Measurements from ENCODE around the gene NCOA1.

NCOA1 gene

DNA sequence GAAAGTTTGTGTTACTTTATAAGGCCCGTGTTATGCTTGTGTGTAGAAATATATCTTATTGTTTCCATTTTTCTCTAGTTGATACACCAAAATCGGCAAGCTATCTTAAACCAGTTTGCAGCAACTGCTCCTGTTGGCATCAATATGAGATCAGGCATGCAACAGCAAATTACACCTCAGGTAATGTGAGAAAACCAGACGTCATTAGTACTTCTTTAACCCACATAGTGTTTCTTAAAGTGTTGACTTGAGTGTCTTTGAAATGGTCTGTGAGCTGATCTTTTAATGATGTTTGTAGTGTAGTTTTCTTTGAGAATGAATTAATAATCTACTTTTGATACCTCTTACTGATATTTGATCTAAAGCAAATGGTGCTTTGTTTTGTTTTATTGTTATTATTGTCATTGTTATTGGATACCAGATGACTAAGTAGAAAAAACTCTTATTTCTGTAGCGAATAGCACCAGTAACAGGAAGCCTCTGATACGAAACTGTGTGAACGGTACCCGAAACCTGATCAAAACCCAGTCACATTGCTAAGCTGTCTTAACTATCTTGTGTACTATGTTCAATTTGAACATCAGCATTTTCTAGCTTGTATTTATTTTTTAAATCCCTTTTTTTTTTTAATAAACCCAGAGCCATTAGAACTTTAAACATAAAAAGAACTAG lies 248.4 kb downstream of the NCOA1 start:
- DNase-seq (ENCODE audit: low read depth in 2 of 2), result no peak

DNA sequence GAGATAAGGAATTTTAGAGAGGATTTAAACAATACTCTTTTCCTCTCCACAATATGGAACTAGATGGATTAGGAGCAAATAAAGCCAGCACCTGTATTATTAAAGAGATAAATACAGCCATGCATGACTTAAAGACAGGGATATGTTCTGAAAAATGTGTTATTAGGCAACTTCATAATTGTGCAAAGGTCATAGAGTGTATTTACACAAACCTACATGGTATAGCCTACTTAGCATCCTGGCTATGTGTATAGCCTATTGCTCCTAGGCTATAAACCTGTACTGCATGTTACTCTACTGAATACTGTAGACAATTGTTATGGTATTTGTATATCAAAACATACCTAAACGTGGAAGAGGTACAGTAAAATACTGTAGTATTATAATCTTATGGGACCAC lies 249.1 kb downstream of the NCOA1 start:
- no peak for DNase-seq (ENCODE audit: low read depth in 2 of 2)

DNA sequence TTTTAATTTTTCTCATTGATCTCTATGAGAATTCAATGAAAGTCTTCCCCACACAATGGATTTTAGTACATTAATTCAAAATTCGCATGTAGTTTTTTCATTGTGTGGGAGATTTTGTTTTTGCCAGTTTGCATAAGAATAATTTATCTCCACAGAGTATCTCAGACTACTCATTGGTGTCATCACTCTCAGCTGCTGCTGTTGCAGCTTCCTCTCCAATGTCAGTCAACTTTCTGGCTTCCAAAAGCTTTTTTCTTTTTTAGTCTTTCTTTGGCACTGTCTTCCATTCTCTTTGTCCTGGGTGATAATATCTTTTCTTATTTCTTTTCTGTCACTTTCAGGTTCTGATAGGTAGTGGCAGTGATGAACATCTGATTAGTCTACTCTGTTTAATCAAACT lies 251.7 kb downstream of the NCOA1 start:
- DNase-seq (ENCODE audit: low read depth in 2 of 2), result no peak

DNA sequence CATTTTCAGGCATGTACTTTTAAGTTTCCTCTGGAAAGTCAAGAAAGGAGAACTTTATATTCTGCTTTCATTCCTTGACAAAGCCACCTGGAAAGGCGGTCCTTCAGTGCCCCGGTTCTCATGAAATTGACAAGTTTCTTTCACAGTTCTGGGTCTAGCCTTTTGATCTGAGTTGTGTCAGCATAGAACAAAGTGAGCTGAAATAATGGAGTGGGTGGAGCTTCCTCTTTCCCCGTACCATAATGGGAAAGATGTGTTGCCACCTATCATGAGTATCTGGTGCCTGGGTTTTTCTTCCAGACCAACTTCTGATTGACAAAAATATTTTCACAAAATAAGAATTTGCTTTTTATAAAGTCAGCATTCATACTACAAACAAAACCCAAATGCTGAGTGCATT lies 252.9 kb downstream of the NCOA1 start:
- DNase-seq (ENCODE audit: low read depth in 2 of 2), result no peak

DNA sequence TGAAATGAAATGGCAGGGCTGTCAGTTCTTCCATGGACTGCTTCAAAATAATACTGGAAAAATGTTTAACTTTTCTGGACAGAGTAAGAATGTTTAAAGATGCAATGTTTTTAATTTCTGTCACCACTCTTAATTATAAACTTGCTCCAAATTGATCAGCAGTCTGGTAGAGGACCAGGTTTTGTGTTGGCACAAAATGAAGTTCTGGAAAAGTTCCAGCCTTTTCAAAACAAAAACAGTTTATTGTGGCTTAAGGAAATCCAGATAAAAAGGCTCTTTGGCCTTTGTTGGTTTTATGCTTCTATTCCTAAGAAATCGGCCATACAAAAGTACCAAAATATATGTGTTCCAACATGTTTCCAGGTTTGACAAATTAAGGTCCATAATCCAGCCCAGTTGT lies 253.3 kb downstream of the NCOA1 start:
- no peak for DNase-seq (ENCODE audit: low read depth in 2 of 2)

DNA sequence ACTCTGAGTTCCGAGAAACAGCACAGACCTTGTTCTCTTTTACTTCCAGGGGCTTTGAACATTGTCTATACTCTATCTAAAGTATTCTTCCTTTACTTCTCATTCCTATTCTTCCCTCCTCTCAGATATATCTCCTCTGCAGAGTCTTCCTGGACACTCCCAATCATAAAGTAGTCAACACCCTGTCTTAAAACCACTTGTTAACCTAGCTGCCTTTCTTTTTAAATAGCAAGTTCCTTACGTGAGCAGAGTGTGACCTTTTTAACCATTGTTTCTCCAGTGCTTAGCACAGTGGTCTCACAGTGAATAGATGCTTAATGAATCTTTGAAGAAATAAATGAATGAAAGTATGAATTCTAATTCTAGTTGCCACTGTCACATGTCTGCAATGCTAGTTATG lies 254.8 kb downstream of the NCOA1 start:
- DNase-seq (ENCODE audit: low read depth in 2 of 2), result no peak

DNA sequence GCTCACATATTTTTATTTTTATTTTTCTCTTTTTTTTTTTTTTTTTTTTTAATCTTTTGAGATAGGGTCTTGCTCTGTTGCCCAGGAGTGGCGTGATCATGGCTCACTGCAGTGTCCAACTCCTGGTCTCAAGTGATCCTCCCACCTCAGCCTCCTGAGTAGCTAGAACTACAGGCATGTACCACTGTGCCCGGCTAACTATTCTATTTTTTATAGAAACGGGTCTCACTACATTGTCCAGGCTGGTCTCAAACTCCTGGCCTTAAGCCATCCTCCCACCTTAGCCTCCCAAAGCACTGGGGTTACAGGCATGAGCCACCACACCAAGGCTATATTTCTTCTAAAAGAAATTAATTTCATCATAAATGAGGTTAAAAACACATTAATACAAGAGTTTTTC lies 256.2 kb downstream of the NCOA1 start:
- DNase-seq (ENCODE audit: low read depth in 2 of 2), result no peak

DNA sequence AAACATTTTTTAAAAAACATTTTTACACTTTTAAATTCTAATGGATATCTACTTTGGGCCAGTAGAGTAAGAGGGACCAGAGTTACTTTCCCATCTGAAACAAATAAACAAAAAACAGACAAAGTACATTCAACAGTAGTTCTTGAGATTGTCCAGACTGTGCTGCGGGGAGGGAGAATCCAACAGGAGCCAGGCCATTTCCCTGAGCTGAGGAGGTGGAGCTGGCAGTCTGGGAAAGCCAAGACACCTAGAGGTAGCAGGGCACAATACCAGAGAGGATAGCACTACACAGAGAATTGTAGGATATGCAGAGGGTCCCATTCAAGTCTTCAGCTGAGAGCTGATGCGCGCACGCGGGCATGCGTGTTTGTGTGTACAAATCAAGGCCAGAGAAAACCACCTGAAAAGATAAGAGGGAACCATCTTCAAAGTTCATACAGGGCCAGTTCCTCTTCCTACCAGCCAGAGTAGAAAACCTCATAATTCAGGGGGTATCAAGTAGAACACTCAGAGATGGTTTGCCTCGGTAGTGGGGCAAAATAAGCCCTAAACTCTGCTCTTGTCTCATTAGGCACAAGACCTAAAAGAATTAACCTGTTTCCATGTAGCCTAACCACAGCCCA lies 258.1 kb downstream of the NCOA1 start:
- no peak for DNase-seq (ENCODE audit: low read depth in 2 of 2)

DNA sequence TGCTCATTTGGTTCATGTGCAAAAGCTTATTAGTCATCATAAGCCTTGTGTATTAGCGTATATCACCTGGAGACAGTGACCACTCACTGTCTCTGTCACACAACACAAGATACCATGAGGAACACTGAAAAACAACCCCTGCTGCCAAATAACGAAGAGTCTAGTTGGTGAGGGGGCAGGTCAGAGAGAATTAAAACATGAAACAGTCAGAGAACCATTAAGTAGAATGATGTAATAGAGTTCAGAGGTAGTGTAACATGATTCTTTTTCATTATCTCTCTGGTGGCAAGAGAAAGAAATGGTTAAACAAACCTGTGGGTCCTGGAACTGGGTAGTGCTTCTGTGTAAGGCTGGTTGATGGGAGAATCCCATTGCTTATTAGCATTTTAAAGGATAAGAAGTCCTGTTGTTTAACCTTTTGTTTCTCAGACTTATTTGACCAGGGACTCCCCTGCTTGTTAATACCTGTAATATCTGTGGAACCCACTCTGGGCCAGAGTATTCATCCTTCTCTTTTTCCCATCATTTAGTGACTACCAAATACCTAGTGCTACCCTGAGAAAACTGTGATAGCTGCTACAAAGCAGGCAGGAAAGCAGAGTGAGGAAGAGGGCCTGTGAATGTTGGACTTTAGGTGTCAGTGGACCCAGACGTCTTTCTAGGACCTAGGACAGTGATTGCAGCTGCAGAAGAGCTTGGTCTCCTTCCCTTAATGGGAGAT lies 264.1 kb downstream of the NCOA1 start:
- DNase-seq (ENCODE audit: low read depth in 2 of 2), result no peak

DNA sequence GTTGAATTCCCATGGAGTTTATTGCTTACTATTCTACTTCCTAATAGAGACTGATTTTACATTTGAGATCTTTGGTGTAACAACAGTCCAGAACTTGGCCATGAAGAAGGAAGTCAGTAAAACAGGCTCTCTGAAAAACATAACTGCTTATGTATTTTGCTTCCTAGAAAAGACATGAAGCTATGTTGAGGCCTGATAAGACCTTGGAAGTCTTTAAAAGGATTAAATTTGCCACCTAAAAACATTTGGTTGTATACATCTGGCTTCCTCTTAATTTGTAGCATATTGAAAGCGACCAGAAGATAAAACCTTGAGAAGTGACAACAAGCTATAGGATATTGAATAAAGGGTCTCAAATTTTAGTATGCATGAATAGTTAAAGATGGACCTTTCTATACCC lies 265.7 kb downstream of the NCOA1 start:
- no peak for DNase-seq (ENCODE audit: low read depth in 2 of 2)

DNA sequence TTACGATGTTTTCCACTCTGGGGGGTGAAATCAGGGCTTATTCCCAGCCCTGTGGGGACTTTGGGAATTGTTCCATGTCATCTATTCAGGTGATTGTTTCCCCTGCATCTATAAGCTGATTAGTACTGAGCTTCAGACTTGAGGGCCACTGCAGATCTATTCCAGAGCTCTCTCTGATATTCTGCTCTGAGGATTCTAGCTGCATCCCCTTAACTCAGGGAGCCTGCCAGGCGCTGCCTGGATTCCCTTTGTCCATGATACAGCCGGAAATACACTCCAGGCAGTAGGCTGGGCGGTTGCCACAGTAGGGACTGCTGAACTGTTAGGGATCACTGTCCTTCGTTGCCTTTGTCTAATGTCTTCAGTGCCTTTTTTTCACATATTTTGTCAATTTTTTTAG lies 270.8 kb downstream of the NCOA1 start:
- no peak for DNase-seq (ENCODE audit: low read depth in 2 of 2)

DNA sequence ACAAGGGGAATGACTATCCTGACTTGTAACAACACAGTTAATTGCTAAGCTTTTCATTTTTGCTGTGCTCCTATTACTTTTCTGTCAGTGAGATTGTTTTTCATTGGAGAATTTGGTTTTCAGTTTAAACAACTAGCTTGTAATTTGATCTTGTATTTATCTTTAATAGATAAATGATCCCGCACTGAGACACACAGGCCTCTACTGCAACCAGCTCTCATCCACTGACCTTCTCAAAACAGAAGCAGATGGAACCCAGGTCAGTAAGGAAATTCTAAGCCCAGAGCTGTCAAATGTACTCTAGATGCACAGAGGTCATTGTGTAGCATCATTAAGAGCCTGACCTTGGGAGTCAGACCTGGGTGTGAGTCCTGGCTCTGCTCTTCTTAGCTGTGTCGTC lies 271.5 kb downstream of the NCOA1 start:
- no peak for DNase-seq (ENCODE audit: low read depth in 2 of 2)

DNA sequence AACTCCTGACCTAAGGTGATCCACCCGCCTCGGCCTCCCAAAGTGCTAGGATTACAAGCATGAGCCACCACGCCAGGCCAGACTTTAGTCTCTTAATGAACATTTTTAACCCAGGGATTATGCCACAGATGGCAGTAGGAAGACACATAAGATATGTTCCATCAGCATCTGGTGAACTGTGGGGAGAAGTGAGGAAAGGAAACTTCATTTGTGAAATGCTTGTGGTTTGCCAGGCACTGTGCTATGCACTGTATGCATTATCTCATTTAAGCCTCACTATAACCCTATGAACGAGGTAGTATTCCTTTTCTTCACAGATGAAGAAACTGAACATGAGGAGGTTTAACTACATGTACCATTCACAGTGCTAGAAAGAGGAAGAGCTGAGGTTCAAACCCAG lies 272.8 kb downstream of the NCOA1 start:
- DNase-seq (ENCODE audit: low read depth in 2 of 2), result no peak

DNA sequence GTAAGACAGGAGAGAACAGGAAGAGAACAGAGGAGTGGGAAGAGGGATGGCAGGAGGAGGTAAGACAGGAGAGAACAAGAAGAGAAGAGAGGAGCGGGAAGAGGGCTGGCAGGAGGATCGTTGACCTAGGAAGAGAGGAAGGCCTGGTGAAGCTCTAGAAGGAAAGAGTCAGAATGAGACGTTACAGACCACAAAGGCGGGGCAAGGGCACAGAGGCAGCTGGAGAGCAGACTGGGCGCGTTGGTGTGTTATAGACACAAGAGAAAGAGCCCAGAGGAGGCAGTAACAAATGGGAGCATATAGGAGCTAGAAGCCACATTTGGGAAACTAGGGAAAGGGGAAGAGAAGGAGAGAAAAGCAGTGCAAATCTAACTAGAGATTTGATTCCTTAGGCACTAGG lies 275.6 kb downstream of the NCOA1 start:
- DNase-seq (ENCODE audit: low read depth in 2 of 2), result no peak

DNA sequence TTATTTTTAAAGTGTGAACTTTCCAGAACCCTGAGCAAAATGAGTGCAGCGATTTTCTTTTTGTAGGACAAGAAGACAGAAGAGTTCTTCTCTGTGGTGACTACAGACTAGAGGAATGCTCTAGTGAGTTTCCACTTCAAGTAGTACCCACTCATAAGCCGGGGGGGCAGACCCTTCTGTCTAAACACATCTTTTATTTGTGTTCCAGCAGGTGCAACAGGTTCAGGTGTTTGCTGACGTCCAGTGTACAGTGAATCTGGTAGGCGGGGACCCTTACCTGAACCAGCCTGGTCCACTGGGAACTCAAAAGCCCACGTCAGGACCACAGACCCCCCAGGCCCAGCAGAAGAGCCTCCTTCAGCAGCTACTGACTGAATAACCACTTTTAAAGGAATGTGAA lies 277.0 kb downstream of the NCOA1 start:
- no peak for DNase-seq (ENCODE audit: low read depth in 2 of 2)

DNA sequence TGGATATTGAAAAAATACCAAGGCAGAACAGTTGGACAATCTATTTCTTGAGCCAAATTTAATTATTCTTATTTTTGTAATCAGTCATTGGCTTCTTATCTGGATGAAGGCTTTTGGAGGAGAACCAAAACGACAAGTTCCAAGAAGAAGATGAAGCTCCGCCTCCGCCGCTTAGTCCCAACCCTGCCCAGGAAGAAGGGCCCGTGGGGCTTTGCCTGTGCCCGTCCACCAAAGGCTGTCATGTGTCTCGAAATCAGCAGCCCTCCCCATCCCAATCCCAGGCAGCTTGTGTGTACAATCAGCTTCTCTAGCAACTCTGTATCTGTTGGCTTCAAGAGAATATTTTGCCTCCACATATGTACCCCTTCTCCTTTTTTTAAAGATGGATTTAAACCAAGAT lies 277.5 kb downstream of the NCOA1 start:
- DNase-seq (ENCODE audit: low read depth in 2 of 2), result no peak

DNA sequence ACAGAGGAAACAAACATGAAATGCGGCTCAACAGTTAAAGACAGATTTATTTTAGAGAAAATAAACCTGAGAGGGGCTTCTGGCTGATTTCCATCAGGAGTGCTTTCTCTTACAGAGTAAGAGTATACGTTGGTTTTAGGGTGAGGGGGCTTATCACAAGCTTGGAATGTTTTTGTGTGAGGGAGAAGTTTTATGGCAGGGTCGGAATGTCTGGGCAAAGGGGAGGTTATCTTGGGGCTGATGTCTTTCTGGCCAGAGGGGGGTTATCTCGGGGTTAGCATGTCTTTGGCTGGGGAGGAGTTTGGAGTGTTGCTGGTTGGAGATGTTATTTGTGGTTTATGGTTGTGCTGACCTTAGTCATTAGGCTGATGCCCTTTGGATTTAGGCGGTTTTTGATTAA lies 280.0 kb downstream of the NCOA1 start:
- DNase-seq (ENCODE audit: low read depth in 2 of 2), result no peak

DNA sequence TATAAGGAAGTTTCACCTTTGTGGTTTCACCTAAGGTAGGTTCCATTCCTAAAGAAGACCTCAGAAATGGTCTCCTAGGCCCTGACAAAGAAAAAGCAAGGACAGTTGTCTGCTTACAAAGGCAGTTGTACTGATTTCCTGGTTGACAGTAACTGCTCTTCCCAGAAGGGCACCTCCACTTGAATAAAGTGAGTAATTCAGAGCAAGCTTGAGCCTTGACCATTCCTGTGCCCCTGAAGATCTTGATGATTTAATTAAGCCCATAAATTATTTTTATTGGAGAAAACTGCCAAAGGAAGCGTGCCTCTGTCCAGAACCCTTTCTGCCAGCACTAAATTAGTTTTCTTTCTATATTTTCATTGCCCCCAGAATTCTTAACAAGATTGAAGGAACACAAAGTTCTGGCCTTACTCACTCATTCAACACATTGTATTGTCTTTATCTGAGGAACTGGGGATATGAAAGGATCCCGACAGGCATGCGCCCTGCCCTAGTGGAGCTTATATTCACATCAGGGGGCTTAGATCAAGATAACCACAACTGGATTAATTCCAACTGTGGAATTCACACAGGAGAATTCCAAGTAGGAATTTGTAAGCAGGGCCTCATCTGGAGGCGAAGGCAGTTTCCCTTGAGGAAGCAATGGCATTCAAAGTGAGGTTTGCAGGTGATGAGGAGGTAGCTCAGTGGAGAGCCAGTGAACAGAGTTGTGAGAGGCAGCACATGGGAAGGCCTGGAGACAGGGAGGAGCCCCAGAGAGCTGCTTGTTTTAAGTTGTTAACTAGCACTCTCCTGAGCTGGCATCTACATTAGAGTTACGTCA lies 280.9 kb downstream of the NCOA1 start:
- DNase-seq (ENCODE audit: low read depth in 2 of 2), result no peak

DNA sequence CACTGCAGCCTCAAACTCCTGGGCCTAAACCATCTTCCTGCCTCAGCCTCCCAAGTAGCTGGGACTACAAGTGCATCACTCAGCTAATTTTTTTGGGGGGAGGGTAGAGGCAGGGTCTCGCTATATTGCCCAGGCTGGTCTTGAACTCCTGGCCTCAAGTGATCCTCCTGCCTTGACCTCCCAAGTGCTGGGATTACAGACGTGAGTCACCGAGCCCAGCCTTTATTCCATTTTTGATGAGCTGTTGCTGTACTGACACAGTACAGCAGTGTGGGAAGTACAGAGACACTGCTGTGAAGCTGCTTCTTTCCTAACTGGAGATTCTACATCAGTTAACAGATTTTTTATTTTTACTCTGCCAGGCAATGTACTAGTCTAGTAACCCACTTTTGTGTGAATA lies 283.3 kb downstream of the NCOA1 start:
- no peak for DNase-seq (ENCODE audit: low read depth in 2 of 2)

DNA sequence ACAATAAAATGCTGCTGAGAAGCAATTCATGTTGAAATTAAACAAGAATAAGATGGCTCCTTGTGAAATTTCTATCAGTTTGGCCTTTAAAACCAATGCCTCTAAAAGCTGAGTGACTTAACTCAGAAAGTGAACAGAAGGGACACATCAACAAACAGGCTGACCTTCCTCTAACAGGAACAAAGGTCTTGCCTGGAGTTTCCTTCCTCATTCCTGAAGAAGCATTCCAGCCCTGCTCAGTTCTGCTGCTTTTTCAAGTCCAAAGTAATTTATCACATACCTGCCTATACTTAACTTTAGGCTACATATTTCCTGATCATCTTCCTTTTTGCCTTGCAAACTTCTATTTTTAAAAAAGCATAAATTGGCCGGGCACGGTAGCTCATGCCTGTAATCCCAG lies 288.1 kb downstream of the NCOA1 start:
- no peak for DNase-seq (ENCODE audit: low read depth in 2 of 2)

DNA sequence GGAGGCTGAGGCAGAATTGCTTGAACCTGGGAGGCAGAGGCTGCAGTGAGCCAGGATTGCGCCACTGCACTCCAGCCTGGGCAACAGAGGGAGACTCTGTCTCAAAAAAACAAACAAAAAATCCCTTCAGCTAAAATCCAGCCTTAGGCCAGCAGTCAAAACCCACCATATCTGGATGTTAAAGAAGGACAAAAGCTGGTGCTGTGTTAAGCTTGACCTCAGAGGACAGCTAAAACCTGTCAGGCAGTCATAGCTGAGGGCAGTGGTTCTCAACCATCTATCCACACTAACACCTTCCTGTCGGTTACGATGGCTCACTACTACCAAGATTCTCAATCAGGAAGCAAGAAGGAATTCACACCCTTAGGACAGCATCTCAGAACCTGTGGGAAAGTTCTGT lies 292.6 kb downstream of the NCOA1 start:
- DNase-seq (ENCODE audit: low read depth in 2 of 2), result no peak

DNA sequence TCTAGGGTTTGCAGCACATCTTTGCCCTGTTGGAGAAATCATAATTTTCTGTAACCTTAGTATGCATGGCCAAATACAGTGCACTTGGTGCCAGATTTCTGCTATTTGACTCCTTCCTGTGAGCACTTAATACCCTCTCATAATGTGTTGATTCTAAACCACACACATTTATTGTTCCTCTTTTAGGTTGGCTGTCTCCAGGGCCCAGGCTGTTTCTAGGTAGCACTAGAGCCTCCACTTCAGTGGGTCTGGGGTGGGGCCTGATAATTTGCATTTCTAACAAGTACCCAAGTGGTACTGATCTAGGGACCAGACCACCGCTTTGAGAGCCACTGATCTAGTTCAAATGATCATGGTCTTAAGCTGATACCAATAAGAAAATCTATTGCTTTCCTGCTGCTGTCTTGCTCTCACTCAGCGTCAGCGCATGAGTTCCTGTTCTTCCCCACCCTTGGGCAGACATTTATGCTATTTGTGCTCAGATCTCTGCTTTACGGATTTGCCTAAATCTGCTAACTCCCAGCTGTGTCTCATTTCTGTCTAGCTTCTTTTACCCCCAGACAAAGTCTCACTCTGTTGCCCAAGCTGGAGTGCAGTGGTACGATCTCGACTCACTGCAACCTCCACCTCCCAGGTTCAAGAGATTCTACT lies 294.7 kb downstream of the NCOA1 start:
- DNase-seq (ENCODE audit: low read depth in 2 of 2), result no peak

Data from stimulated activated CD4-positive, alpha-beta T cell treated with anti-CD3 and anti-CD28 coated beads, Interleukin-1b, Interleukin-23, amount 100 ng/mL, for 4 hours (primary cell).